Ovary (tissue), 9 donors: ENCODE data around the gene ZMIZ2. TPM values are rescaled to one million over a fixed set of nuclear protein-coding genes. Genes with fewer than 3 reads are reported as not detected.
"Not testable (repeated sequence)": the region's sequence is repeated elsewhere in the genome, so short reads cannot be mapped to it uniquely, and the experiment has no call there.

ENCODE experiments used
- DNase-seq, 5 donors: peaks; one replicate each; pipeline ENCODE4 v3.0.0-alpha.2; 2019 to 2020
- H3K27ac ChIP-seq, 2 donors: fragments of 200-600 bp; one replicate each; pipeline versions ENCODE4 v1.5.1 to v1.8.0; 2019 to 2022
- H3K27me3 ChIP-seq: fragments of 200-600 bp; one replicate; pipeline ENCODE4 v1.8.0; 2022
- H3K36me3 ChIP-seq: fragments of 200-600 bp; sonication (generic); one replicate; pipeline ENCODE4 v1.5.1; 2019
- H3K4me1 ChIP-seq: one replicate; pipeline ENCODE4 v1.8.1; 2013; ENCODE audit warnings: mild to moderate bottlenecking, moderate library complexity; ENCODE audit not compliant: insufficient read depth
- H3K4me3 ChIP-seq: fragments of 200-600 bp; sonication (generic); one replicate; pipeline ENCODE4 v1.5.1; 2017
- H3K9me3 ChIP-seq, 2 donors: fragments of 200-600 bp in 1 of 2; sonication (generic) in 1 of 2; one replicate each; pipeline versions ENCODE4 v1.5.1 to v1.8.1; 2013 to 2019; ENCODE audit warnings: mild to moderate bottlenecking in 1 of 2, moderate library complexity in 1 of 2
- EP300 ChIP-seq: sonication (generic); formaldehyde crosslinking; IDR thresholded peaks from one replicate; pipeline ENCODE4 v1.6.1; 2017; ENCODE audit warnings: antibody characterized with exemption
- POLR2A ChIP-seq: fragments of 450-650 bp; IDR thresholded peaks from one replicate; pipeline ENCODE4 v1.6.1; 2017; ENCODE audit warnings: antibody characterized with exemption, mild to moderate bottlenecking, moderate library complexity
- WGBS, 3 donors: extraction: QIAGEN DNeasy Blood & Tissue Kit in 1 of 3; methylation state at CpG; one replicate each; pipeline versions ENCODE4 v1.1.5 to v1.1.7; 2013 to 2017; 5-methylcytosine and 5-hydroxymethylcytosine counted together
- intact Hi-C, 4 donors: fragments of 100-400 bp; cut with DNase I; formaldehyde crosslinking; loops; one replicate each; pipeline versions ENCODE4 v1.11.0 to v1.15.1; 2022 to 2023
- polyA plus RNA-seq, 2 donors: library from polyadenylated mRNA; stranded (reverse); fragments of 200-250 nt in 1 of 2; fragments of 350-450 nt in 1 of 2; fragmentation: Illumina TruSeq in 1 of 2; extraction: RNeasy Lipid Tissue Mini Kit (QIAGEN cat#74804) in 1 of 2; gene quantifications; one replicate each; pipeline ENCODE4 v1.2.3, GENCODE V29; 2013 to 2014
- total RNA-seq, 7 donors: library from RNA; depleted of rRNA in 2 of 7; stranded (reverse); fragments of >200 nt in 2 of 7; fragmentation: NEBNext Ultra II Directional in 3 of 7; extraction: Animal tissue kit (Norgen Biotek cat#: 25700) in 3 of 7; gene quantifications; one replicate each; pipeline versions ENCODE4 v1.1.0 to v1.2.4, GENCODE V29; 2016 to 2023
- TF ChIP-seq, protein P1 (sequence below), 3 donors: fragments of 450-650 bp in 2 of 3; fragments of 200-600 bp in 1 of 3; IDR thresholded peaks; one replicate each; pipeline versions ENCODE4 v1.5.1 to v1.8.0; 2016 to 2022; ENCODE audit warnings: antibody characterized with exemption in 3 of 3, mild to moderate bottlenecking in 1 of 3
- donor health status: DM: no; HTN: no; CAD: no; lungs with moderate emphysema.
- donor health status: DM: no; HTN: no; CAD: no.
- donor health status: Bipolar disorder and iron deficiency.
- donor health status: DM: yes; HTN: yes; CAD: no.
- donor health status: DM: no; HTN: no; CAD: no.
- donor health status: DM: yes; HTN: yes; CAD: no.

The ZMIZ2 gene
- total and polyA plus RNA-seq, 9 donors, result 12.7 to 85.5 (median 68.5) TPM

DNA sequence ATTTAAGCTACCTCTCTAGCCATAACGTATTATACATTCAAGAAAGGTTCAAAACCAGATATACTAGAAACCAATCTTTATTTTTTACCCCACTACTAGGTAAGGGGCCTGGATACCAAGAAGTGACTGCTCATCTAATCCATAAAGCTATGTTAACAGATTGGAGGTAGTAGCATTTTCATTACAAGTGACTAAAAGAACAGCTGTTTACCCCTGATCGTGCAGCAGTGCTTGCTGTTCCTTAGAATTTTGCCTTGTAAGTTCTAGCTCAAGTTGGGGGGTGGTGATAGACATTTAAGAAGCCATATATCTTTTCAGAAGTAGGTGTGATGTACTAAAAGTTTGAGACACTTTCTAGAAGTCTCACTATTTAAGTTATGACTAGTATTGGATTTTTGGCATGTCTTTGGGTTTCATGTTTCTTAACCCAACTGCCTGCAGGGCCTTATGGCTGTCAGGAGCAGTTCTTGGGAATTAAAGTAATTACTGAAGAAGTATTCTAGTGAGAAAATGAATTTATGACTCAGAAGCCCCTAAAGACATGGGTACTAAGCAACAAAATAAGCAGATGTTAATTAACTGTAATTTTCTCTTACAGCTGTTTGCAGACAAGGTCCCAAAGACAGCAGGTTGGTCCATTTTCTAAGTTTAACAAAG is 50.1 kb downstream of the ZMIZ2 start:
- no peak for DNase-seq
- peaks cover 3% of the 10 kb centered on the region for H3K4me1 ChIP-seq
- no peak for TF ChIP-seq POLR2A
- no peak for TF ChIP-seq EP300
- TF ChIP-seq, protein P1, sequence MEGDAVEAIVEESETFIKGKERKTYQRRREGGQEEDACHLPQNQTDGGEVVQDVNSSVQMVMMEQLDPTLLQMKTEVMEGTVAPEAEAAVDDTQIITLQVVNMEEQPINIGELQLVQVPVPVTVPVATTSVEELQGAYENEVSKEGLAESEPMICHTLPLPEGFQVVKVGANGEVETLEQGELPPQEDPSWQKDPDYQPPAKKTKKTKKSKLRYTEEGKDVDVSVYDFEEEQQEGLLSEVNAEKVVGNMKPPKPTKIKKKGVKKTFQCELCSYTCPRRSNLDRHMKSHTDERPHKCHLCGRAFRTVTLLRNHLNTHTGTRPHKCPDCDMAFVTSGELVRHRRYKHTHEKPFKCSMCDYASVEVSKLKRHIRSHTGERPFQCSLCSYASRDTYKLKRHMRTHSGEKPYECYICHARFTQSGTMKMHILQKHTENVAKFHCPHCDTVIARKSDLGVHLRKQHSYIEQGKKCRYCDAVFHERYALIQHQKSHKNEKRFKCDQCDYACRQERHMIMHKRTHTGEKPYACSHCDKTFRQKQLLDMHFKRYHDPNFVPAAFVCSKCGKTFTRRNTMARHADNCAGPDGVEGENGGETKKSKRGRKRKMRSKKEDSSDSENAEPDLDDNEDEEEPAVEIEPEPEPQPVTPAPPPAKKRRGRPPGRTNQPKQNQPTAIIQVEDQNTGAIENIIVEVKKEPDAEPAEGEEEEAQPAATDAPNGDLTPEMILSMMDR (IDR thresholded peaks at IDR 0.05), result no peak
- no peaks in the 10 kb centered on the region for H3K27me3 ChIP-seq
- intact Hi-C loops, result loop anchor here in 3 of 4 donors (5.0 kb wide), 3 partner anchors 36 to 51 kb away; partner anchors contain the start of genes H2AZ2 (in 1 of the 3) and ZMIZ2 (in 1 of the 3)
- 10 to 12% (median 10%) methylated on average over 2 of the region's 2 CpGs for WGBS, 3 donors
- H3K4me3 ChIP-seq, result no peak overlapping the region
- H3K36me3 ChIP-seq, result no peaks in the 10 kb centered on the region
- H3K27ac ChIP-seq, result no peak overlapping the region
- H3K9me3 ChIP-seq, result no peaks in the 10 kb centered on the region

DNA sequence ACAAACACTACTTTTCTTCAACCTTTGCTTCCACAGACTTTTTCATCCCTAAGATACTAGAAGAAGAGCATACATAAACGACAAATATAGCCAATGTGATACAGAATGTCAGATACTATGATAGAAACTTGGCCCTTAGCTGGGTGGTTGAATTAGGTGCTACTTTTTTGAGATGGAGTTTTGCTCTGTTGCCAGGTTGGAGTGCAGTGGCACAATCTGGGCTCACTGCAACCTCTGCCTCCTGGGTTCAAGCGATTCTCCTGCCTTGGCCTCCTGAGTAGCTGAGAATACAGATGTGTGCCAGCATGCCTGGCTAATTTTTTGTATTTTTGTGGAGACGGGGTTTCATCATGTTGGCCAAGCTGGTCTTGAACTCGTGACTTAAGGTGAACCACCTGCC is 51.3 kb downstream of the ZMIZ2 start:
- H3K4me3 ChIP-seq, result no peak overlapping the region
- peaks cover 3% of the 10 kb centered on the region for H3K4me1 ChIP-seq
- no peaks in the 10 kb centered on the region for H3K9me3 ChIP-seq
- no peak for DNase-seq
- intact Hi-C loops, result loop anchor here in 3 of 4 donors (5.0 kb wide), 3 partner anchors 38 to 53 kb away; partner anchors contain the start of genes H2AZ2 (in 1 of the 3) and ZMIZ2 (in 1 of the 3)
- TF ChIP-seq POLR2A (no peak), EP300 (no peak)
- TF ChIP-seq, protein P1 (IDR thresholded peaks at IDR 0.05), result no peak
- H3K27me3 ChIP-seq, result no peaks in the 10 kb centered on the region
- H3K27ac ChIP-seq, result no peak overlapping the region
- H3K36me3 ChIP-seq, result no peaks in the 10 kb centered on the region
- WGBS, 3 donors, result 71 to 76% (median 75%) methylated on average over 4 of the region's 4 CpGs

DNA sequence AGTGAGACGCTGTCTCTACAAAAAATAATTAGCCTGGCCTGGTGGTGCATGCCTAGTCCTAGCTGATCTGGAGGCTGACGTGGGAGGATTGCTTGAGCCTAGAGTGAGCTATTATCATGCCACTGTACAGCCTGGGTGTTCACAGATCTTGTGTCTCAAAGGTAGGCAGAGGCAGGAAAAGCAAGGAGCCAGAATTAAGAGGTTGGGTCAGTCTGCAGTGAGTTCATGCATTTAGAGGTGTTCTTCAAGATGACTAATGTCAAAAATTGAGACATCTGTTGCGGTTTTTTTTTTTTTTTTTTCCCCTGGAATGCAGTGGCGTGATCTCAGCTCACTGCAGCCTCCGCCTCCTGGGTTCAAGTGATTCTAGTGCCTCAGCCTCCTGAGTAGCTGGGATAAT is 53.2 kb downstream of the ZMIZ2 start:
- no peak for DNase-seq
- TF ChIP-seq POLR2A, result no peak
- no peak for TF ChIP-seq EP300
- TF ChIP-seq, protein P1 (IDR thresholded peaks at IDR 0.05), result no peak
- H3K36me3 ChIP-seq, result no peaks in the 10 kb centered on the region
- peaks cover 3% of the 10 kb centered on the region for H3K4me1 ChIP-seq
- H3K9me3 ChIP-seq, result no peaks in the 10 kb centered on the region
- H3K4me3 ChIP-seq, result no peak overlapping the region
- intact Hi-C loops, result no loop called here
- 82 to 86% (median 84%) methylated on average over 5 of the region's 5 CpGs for WGBS, 3 donors
- no peak overlapping the region for H3K27ac ChIP-seq
- H3K27me3 ChIP-seq, result no peaks in the 10 kb centered on the region

- Histone ChIP-seq H3K9me3 (no peaks in the 10 kb centered on the region), H3K27me3 (no peaks in the 10 kb centered on the region), H3K4me3 (no peak overlapping the region), H3K4me1 (peaks cover 3% of the 10 kb centered on the region), H3K27ac (no peak overlapping the region), H3K36me3 (no peaks in the 10 kb centered on the region)
- TF ChIP-seq, protein P1 (IDR thresholded peaks at IDR 0.05), result no peak
- TF ChIP-seq EP300, result no peak
- TF ChIP-seq POLR2A, result no peak
- intact Hi-C loops, result no loop called here
- no peak for DNase-seq
- WGBS, 3 donors, result 94 to 96% (median 95%) methylated on average over 5 of the region's 5 CpGs
Observed at GRCh38 chr7:44802418-44803025, 53.9 kb downstream of the ZMIZ2 start.

- H3K27me3 ChIP-seq, H3K27ac ChIP-seq, DNase-seq, H3K4me3 ChIP-seq, H3K4me1 ChIP-seq, intact Hi-C loops, H3K36me3 ChIP-seq, H3K9me3 ChIP-seq: not testable (repeated sequence)
- WGBS, 3 donors, result 88 to 92% (median 91%) methylated on average over 10 of the region's 10 CpGs
Observed at GRCh38 chr7:44803828-44804519, 55.3 kb downstream of the ZMIZ2 start.
